ENCODE data around the gene PFN1.
"Not testable (repeated sequence)": the region's sequence is repeated elsewhere in the genome, so short reads cannot be mapped to it uniquely, and the experiment has no call there.

PFN1 gene

GRCh38 chr17:4920351-4921048 lies 27.8 kb downstream of the PFN1 start:
- no peak for DNase-seq

- no peak for DNase-seq
These were observed 28.8 kb downstream of the PFN1 start for GRCh38 chr17:4919511-4920047.

DNA sequence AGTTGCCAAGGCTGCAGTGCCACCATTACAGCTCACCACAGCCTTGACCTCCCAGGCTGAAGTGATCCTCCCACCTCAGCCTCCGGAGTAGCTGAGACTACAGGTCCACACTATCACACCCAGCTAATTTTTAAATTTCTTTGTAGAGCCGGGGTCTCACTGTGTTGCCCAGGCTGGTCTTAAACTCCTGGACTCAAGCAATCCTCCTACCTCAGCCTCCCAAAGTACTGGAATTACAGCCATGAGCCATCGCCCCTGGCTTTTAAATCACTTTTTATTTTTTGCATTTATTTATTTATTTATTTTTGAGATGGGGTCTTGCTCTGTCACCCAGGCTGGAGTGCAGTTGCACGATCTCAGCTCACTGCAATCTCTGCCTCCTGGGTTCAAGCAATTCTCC lies 33.8 kb downstream of the PFN1 start:
- not testable (repeated sequence) for DNase-seq

- no peak for DNase-seq
These were observed 34.3 kb downstream of the PFN1 start for GRCh38 chr17:4913994-4914393.

GRCh38 chr17:4908711-4909496 lies 39.4 kb downstream of the PFN1 start:
- DNase-seq = peak; percentile 26

DNA sequence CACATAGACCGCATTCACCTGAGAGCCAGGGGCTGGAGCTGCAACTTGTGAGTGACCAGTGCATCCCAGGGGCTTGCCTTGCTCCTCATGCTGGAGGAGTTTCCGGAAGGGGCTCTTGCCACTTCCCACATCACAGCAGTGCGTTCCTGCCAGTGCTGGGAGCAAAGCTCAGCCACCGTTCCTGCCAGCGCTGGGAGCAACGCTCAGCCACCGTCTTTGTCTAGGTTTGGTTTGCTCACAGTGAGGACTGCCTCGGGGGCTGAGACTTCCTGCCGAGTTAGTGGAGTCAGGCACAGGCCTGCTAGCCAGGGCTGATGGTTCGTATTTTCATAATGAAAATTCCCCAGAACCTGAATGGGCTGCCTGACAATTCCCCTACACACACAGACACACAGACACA lies 40.0 kb downstream of the PFN1 start:
- no peak for DNase-seq

GRCh38 chr17:4906642-4907041 lies 41.7 kb downstream of the PFN1 start:
- DNase-seq = not testable (repeated sequence)

DNA sequence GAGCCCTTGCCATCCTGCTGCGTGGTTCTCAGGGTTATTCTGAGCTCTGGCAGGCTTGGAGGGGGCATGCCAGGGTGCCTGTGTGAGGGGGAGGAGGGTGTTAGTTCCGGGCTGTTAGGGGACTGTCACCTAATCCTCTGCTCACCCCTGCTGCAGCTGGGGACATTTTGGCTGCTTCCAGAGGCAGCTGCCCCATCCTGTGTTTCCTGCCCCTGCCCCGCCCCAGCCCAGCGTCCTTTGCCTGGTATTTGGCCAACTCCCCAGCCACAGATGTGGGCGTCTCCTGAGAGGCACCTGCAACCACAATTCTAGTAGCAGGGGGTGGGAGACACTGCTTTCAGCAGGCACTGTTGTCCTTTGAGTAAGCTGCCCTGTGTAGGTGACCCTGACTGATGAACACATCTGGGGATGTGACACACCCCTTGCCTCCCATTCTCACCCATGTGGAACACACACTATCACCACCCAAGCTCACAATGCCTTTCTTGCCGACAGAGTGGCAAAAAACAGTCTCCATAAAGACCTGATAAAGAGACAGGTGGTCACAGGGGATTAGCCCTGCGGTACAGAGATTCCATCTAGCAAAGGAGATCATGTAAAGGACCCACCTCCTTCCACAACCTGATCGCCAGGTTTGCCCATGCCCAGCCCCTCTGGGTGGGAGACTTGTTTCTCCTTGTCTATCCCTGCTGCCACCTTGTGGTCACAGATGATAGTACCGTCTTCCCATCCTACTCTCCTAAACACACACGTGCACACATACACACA lies 45.1 kb downstream of the PFN1 start, which contains the start of gene CHRNE:
Gene CHRNE (minus strand): TSS at position 48 of the 768 bp plus-strand sequence. CDS start 35 bp downstream, at position 13.
- peak; percentile 53 for DNase-seq

GRCh38 chr17:4902540-4902939 lies 45.8 kb downstream of the PFN1 start:
- DNase-seq = no peak

DNA sequence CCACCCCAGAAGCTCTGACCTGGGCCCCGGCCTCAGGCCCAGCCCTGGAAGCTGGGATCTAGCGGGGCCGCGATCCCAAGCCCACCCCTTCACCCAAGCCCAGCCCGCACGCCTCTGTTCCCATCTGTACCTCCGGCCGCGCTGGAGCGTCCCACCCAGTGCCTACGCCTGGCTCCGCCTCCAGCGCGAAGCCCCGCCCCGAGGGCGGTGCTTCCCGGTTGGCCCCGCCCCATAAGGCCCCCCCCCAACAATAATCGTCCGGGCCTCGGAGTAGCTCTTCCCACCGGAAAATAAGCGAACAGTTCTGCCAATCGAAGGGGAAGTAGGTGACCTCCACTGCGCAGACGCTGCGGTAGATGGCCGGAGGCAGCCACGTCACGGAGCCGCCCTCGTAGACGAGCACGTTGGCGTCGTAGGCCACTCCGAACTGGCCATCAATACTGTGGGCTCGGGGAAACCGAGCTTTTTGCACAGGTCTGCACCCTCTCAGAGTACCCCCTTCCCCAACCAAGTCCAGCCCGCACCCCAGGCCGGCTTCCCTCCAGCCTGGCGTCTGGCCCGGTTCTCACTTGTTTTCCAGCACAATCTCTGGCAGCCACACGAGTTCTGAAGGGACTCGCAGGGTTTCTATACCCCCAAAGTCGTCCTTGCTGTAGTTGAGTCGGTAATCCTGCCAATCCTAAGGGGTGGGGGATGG lies 46.5 kb downstream of the PFN1 start:
- DNase-seq = no peak

GRCh38 chr17:4901108-4901647 lies 47.2 kb downstream of the PFN1 start:
- no peak for DNase-seq

GRCh38 chr17:4900231-4901107 lies 47.9 kb downstream of the PFN1 start:
- DNase-seq = no peak

DNA sequence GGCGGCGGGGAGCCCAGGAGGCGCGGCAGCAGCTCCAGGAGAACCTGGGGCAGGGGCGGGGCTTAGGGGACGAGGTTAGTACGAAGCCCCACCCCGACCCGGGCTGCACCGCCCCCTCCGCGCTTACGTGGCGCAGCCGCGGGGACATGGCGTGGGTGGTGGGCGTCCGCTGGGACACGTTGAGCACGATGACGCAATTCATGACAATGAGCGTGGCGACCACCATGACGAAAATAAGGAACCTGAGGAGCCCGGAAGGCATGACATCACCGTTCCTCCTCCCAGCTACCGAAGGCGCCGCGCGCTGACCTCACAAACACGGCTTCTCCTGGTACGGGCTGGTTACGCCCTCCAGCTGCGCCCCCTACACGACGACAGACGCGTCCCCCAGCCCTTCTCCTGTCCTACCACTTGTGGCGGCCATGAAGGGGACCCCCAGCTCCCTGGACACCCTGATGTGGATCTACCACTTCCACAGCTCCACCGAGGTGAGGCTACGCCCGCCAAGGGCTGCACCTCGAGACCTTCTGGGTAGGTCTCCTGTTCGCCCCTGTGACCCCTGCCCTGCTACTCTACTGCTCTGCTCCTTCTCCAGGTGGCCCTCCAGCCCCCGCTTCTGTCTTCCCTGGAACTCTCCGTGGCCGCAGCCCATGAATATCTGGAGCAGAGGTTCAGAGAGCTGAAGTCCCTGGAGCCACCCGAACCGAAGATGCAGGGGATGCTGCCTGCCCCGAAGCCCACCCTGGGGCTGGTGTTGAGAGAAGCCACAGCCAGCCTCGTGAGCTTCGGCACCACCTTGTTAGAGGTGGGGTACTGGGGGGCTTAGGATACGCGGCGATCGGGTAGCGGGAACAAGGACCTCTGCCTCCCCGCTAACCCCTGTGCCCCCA lies 48.7 kb downstream of the PFN1 start, which contains the start of gene C17orf107:
Gene C17orf107 (plus strand): TSS at position 196 of the 890 bp plus-strand sequence. CDS start 227 bp downstream, at position 423.
- no peak for DNase-seq

GRCh38 chr17:4898927-4899326 lies 49.4 kb downstream of the PFN1 start:
- DNase-seq = no peak

DNA sequence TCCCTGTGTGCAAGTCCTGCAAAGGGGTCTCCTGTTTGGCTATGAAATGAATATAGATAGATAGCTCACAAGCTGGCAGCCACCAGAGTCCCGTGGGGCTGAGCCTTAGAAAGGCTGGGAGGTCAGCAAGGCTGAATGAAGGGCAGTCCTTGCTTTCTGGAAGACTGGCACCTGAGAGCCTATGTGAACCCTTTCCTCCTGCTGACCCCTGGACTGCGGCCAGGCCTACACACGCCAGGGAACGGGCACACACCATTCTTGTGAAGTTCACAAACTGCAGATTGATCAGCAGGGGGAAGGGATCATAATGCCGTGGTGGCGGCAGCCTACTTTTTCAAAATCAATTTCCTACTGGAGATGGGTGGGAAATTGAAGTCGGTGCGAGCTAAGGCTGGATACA lies 50.0 kb downstream of the PFN1 start:
- DNase-seq = no peak

- DNase-seq = no peak
These were observed 50.5 kb downstream of the PFN1 start for GRCh38 chr17:4897785-4898184.

GRCh38 chr17:4897198-4897687 lies 51.1 kb downstream of the PFN1 start:
- no peak for DNase-seq

- no peak for DNase-seq
These were observed 51.8 kb downstream of the PFN1 start for GRCh38 chr17:4896332-4897197.
